Ammon's horn (tissue), 1 donor: Measurements from ENCODE around the gene UAP1L1.
"Not testable (repeated sequence)": the region's sequence is repeated elsewhere in the genome, so short reads cannot be mapped to it uniquely, and the experiment has no call there.

Experiments
- DNase-seq: peaks from one replicate; pipeline ENCODE4 v3.0.0-alpha.2; 2016; ENCODE audit warnings: low spot score

Gene UAP1L1

DNA sequence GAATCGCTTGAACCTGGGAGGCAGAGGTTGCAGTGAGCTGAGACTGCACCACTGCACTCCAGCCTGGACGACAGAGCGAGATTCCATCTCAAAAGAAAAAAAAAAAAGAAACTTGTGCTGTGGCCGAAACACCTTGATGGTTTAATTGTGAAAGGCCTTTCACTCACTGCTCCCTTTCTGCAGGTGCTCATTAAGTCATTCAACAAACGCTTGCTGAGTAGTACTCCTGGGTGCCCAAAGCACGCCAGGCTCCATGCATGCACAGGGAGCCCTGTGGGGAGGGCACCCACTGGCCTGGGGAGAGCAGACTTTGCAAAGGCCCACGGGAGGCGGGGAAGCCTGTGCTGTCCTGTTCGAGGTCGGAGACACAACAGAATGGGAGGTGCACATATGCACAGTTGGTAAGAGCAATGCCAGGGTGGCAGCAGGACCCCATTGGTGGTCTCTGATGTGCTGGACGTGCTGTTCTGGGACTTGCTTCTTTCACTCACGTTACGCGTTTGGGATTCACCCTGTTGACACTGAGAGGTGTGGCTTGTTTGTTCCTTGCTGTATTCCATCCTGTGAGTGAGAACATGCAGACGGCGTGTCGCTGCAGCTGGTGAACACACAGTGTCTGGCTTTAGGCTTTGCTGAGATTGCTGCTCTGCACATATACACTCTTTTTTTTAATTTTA is 20.4 kb upstream of the UAP1L1 start:
- no peak for DNase-seq

DNA sequence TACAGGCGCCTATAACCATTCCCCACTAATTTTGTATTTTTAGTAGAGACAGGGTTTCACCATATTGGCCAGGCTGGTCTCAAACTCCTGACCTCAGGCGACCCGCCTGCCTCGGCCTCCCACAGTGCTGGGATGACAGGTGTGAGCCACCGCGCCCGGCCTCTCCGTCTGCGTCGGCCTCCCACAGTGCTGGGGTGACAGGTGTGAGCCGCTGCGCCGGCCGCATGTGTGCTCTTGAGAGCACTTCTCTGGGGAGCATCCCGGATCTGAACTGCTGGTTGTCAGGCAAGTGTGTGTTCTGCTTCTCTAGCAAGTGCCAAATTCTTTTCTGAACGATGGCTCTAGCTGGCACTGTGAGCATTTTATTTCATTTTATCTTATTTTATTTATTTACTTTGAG is 19.8 kb upstream of the UAP1L1 start:
- DNase-seq: no peak

DNA sequence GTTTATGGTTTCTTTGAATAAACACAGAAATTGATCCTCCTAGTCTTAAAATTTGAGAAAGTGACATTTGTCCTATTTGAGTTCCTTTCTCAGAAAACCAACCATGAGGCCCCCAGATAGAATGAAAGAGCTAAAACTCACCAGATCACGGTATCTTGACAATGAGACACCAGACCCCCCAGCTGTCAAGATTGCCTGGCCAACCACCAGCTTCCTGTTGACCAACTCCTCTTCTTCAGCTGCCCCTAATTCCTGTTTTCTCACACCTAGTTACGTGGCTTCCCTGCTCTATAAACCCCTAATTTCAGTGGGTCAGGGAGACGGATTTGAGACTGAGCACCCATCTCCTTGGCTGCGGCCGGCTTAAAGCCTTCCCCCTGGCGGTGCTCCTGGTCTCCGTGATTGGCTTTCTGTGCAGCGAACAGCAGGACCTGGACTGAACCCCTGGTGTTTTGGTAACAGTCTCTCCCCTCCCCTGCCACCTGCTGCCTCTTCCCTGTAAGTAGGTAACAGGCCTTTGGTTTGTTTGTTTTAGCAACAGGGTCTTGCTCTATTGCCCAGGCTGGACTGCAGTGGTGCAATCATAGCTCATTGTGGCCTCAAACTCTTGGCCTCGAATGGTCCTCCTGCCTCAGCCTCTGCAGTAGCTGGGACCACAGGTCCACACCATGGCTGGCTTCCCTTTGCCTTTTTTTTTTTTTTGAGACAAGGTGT is 18.6 kb upstream of the UAP1L1 start:
- no peak for DNase-seq

DNA sequence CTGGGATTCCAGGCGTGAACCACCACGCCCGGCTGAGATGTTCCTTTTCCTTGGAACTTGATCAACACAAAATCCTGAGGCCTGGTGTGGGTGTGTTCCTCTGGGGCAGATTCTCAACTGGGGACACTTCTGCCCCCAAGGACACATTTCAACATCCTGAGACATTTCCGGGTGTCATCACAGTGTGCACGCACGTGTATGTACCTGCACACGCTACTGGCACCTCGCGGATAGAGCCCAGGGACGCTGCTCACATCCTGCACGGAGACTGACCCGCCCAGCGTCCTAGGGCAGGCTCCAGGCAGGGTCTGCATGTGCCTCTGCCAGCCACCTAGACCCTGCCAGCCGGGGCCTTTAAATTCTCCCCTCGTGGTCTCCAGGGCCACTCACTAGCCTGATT is 14.9 kb upstream of the UAP1L1 start:
- DNase-seq: no peak

DNA sequence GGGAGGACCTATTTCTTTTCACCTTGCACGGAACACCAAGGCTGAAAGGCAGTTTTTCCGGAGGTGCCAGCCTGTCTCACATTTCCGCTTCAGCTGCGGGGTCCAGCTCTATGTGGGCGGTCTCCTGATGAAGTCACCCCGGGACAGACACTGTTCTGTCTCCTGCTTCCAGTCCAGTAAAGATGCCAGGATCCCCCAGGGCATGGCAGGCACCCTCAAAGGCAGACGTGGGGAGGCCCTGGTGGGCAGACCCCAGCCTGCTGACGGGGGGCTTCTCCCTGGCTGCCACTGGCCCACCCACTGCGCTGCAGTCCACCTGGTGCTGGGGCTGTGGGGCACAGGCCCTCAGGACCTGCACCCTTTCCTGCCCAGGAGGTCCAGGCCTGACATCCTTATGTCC is 14.5 kb upstream of the UAP1L1 start:
- DNase-seq: not testable (repeated sequence)

DNA sequence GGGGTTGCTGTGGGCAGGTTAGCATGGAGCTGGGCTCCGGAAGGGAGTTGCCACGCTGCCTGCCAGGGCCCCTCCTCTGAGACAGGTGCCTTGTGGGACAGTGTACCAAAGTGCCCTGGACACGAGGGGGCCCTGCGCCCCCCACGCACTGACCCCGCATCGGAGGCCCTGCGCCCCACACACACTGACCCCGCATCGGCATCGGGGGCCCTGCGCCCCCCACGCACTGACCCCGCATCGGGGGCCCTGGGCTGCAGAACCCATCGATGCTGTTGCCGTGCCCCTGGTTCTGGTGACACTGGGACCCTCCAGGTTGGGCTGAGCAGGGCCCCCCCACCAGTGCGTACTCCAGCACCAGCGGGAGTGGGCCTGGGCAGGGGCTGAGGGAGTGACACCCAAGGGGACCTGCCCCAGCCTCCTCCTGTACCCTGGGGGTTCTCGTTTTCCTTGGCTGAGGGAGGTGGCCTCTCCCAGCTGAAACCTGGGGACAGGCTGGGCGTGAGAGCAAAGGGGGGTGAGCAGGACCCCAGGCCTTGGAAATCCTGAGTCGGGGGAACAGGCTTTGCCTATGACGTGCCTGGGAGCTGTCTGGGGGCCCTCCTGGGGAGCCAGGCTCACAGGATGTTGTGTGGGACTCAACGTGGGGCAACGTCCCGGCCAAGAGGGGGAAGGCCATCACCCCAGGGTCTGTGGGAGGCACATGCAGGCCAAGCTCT is 13.8 kb upstream of the UAP1L1 start:
- DNase-seq: no peak

DNA sequence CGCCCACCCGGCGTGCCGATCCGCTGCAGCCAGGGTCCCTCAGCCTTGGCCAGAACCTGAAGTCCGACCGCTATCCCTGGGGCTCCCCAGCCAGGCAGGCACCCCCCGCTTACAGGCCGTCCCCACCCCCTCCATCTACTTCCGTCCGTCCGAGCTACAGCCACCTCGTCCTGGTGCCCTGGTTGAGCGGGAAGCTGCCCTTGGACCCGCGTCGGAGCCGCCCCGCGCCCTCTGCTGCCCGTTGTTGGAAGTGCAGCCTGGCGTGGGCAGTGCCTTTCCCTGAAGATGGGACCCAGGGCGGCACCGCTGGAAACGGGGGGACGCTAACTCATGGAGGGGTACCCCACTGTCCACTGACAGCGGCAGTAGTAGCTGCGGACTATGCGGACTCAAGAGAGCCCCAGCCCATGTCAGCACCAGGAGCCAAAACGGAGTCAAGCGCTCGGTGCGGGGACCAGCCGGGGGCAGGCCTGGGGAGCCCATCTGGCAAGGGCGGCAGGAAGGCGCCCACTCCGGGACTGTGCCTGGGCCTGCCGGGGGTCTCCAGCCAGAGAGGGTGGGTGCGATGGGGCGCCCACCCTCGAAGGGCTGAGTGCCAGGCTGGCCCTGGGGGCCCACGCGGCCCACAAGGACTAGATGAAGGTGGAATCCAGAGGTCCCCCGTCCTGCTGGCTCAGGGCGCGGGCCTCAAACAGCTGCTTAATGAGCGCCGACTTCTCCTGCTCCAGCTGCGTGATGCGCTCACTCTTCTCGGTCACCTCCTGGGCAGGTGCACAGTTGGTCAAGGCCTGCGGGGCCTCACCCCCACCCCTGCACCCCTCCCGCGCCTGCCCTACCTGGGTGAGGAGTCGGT is 13.1 kb upstream of the UAP1L1 start:
- peak; percentile 74 for DNase-seq

DNA sequence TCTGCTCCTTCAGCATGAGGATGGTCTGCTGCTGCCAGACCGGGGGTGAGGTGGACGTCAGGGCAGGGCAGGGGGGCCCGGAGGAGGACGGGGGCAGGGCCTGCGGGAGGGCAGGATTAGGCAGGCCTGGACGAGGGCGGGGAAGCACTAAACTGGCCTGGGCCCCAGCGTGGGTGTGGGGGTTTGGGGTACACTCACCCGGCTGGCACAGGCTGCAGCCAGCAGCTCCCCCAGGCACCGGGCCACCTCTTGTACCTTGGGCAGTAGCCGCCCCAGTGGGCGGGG is 12.5 kb upstream of the UAP1L1 start:
- no peak for DNase-seq

DNA sequence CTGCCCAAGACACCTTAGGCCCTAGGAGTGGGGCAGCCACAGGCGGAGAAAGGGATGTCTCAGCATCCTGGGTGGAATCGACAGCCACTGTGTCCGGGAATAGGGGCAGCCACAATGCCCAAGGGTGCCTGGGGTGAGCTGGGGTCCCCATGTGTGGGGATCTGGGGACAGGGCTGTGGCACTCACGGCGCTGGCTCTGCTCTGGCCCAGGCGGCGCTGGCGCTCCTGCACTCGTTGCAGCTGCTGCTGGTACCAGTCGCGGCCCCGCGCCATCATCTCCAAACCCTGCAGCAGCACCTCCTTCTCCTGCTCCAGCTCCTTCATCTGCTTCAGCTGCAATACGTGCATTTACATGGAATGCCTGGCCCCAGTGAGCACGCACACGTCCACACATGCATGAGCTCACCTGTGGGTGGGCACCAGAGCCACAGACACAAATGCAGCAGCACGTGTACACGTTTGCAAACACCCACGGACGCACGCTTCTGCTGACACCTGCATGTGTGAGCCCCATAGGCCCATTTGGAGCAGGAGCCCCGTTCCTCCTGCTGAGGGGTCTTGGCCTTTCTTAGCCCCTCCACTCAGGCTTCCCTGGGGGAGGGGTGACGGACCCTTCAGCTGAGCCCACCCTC is 11.9 kb upstream of the UAP1L1 start:
- no peak for DNase-seq

DNA sequence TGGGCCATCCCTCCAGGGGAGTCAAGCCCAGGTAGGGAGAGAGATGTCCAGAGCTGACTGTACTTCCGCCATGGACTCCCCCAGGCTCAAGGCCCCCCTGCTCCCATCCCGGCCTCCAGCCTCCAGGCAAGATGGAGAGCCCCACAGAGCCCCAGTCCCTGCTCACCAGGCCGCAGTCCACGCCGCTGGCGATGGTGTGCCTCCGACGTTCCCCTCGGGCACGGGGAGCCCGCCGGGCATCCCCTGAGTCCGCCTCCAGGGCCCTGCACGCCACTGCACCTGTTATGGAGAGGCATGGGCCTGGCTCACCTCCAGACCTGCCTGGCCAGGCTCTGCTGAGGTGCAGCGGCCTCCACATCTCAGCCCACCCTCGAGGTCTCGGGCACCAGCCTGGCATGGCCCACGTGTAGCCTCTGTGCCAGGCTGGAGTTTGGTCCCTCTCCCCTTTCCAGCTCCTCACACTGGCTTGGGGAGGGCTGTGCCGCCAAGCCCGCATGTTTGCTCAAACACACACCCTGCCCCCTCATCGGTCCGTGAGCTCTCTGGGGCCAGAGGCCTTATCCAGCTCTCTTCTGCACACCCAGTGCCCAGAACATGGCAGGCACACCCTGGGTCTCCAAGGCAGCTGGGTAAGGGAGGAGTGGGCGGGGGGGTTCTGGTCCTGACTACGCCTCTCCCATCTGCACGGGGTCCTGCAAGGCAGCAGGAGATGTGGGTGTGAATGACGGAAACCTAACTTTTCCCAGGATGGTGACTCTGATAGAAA is 11.0 kb upstream of the UAP1L1 start:
- DNase-seq: no peak

DNA sequence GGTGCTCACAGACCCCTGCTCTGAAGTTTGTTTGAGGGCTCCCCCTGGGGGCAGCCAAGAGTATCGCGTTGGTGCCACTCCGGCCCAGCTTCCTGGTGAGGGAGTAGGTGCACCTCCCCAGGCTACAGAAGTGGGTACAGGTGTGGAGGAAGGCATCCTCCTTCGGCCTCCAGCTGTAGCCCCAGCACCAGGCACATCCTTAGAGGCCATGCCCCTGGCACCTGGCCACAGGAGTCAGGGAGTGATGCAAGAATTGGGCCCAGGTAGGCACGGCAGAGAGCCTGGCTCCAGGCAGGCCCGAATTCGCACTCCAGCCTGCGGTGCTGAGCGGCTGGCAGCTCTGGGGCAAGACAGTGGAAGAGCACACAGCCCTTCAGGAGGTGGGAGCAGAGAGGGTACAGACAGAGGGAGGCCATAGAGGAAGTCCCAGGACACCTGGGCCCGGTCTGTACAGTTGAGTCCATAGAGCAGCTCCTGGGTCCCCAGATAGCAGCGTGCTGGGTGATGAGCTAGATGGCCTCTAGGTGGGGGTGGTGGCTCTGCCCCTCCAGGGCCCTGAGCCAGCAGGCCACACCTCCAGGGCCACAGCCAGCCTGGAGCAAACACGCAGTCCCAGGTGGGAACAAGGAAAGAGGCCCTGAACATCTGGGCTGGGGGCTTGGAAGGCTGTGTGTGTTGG is 9.3 kb upstream of the UAP1L1 start:
- DNase-seq: peak; percentile 86

DNA sequence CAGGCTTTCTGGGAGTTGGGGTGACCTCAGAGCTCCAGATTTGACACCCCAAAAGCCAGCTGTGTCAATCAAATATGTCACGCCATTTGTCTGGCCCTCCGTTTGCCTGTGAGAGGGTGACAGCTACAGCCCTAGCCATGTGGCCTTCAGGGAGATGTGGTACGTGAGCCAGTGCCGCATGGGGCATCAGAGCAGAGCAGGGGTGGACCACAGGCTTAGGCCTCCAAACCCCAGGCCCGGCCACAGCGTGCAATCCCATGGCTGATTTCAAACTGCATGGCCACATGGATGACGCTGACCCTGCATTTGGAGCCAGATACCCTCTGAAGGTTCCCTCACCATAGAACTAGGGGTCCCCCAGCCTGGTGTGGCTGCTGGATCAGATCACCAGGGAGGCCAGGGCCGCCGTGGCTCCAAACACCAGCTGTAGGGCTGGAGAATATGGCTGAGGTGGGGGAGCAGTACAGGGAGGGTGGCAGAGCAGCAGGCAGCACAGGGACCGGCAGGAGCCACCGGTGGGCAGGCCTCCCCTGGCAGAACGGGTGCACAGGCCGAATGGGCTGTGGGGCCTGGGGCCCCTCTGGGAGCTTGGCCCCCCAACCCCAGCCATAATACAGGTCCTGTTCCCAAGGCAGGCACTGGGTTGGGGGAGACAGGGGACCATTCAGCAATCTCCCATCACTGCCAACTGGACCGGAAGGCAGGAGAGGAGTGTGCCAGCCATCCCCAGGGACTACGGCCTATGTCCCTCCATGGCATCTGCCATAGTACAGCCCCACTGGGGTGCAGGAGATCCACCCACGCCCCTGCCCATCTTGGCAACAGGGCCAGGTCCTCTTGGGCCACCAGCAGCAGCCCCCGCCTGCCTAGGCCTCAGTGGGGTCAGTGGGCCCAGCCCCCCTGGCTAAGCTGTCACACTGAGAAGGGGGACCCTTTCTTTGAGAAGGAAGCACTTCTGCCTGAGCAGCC is 8.5 kb upstream of the UAP1L1 start:
- DNase-seq: no peak

DNA sequence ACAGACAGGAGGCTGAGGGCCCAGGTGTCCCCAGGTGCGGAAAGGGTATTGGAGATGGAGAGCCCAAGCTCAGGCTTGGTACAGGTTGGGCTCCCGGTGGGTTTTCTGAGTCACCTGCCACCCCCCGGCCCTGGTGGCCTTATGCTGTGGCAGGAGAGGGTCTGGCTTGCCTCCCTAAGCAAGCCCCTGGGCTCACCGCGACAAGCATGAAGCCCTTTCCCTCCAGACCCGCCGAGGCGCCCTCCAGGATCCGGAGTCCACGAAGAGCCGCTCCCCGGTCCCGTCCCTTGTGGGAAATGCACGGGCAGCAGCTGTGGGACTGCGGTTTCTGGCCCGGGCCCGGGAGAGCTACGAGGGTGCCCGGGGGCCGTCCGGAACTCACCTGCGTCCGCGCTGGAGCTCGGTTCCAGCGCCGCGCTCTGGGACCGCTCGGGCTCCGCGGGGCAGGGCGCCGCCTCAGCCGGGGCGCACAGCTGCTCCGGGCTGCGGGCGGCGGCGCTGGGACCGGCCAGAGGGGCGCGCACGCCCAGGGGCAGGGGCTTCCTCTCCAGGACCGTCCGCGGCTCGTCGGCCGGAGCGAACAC is 7.7 kb upstream of the UAP1L1 start:
- no peak for DNase-seq

DNA sequence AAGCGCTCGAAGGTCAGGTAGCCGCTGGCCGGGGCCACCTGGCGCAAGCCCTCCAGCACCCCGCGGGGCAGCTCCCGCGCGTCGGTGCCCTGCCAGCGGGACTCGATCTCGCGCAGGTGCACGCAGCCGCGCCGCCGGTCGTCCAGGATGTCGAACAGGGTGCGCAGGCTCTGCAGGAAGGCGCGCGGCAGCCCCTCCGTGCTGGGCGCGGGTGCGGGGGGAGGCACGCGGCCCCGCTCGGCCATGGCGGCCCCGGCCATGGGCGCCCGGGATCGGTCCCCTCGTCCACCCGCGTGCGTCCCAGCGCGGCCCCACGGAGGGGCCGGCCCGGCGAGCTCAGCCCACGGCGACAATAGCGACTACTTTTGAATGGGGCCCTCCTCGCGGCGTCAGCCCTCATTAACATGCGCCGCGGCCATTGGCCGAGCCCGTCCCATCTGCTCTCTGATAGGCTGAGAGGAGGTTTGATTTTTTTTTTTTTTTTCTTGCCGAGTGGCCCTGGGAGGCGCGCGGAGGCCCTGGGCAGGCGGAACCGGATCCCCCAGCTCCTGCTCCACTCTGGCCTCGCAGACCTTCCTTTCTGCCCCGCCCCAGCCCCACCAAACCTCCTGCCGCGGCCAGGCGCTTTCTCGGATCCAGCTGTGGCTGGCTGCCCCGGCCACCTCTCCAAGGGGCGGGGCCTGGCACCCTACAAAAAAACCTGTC is 7.0 kb upstream of the UAP1L1 start, which contains the start of gene SAPCD2:
Gene SAPCD2 (minus strand): TSS at position 357 of the 705 bp plus-strand sequence. CDS start 97 bp downstream, at position 260.
- peak; percentile 92 for DNase-seq

DNA sequence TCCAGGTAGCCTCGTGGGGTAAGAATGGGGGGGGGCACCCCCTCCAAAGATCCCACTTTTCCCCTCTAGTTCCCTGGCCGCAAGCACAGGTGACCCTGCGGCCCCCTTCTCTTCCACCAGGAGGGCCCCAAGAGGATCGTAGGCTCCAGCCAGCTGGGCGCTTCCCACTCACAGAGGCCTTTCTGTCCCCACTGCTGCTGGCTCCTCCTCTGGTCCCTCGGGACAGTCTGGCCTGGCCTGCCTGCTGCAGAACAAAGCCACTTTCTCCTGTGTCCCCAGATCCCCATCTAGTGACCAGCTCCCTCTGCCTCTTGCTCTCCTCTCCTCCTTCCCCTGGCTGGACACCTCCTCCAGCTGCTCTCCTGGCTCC is 6.4 kb upstream of the UAP1L1 start:
- peak; percentile 95 for DNase-seq

DNA sequence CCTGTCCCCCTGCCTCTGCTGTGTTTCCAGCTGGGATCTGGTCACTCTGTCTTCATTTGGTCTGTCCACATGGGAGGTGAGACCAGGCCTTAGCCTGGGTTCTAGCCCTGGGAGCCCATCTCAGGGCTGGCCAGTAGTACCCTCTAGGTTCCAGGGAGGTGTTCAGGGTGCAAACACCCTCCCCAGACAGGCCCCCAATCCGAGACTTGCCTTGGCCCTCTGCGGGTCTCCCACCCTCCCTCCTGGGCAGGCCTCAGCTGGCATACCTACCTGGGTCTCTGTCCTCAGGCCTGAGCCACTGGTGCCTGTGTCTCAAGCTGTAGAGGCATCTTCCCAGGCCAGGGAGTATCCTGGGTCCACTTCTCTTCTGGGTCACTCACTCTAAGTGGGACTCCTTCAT is 6.0 kb upstream of the UAP1L1 start:
- DNase-seq: no peak

DNA sequence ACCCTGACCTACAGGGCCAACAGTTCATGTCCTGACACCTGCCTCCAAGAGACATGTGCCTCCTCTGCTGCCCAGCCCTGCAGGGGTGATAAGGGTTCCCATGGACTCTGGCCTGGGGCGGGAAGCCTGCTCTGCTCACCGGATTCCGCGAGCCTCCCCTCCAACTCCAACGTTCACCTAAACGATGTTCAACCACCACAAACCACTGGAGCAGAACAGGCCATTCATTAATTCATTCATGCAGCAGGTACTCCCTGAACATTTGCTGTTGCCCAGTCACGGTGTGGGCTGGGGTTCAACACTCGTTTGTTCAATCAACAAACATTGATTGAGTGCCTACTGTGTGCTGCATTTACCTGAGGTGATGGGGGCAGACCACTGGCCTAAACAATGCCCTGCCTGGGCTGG is 3.3 kb upstream of the UAP1L1 start:
- no peak for DNase-seq

DNA sequence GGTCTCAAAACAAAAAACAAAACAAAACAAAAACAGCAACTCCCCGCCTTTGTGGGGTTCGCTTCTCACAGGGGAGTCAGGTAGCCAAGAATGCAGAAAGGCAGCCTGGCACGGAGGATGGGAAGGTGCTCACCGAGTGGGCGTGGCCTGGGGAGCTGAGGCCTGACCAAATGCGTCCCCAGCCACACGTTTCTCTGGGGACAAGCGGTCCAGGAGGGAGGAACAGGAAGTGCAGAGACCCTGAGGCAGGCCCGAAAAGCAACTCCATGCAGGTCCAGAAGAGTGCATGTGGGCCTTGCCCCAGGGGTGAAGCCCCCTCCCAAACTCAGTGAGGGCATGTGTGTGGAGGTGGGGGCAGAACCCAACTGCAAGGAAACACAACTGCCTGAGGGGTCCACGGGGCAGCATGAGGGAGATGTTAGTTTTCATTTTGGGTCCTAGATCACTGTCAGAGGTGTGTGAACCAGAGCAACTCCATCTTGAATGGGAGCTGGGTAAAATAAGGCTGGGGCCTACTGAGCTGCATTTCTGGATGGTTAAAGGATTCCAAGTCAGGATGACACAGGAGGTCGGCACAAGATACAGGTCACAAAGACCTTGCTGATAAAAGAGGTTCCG is 2.6 kb upstream of the UAP1L1 start:
- no peak for DNase-seq
